Hepatocyte (in vitro differentiated cells): ENCODE measurements around the gene KCNK6.

ENCODE experiments used
- CTCF ChIP-seq: fragments of 200-600 bp; sonication (generic); IDR thresholded peaks from 2 replicates; pipeline ENCODE4 v1.5.1; 2016; ENCODE audit warnings: antibody characterized with exemption, mild to moderate bottlenecking; ENCODE audit not compliant: poor library complexity
- EZH2 ChIP-seq: fragments of 200-600 bp; sonication (generic); IDR thresholded peaks from 2 replicates; pipeline ENCODE4 v1.6.1; 2016; ENCODE audit warnings: antibody characterized with exemption, mild to moderate bottlenecking, borderline replicate concordance
- EZH2phosphoT487 ChIP-seq: fragments of 200-600 bp; sonication (generic); IDR thresholded peaks from one replicate; pipeline ENCODE4 v1.6.1; 2018; ENCODE audit warnings: antibody characterized with exemption, mild to moderate bottlenecking, low read depth, moderate library complexity; ENCODE audit not compliant: unreplicated experiment, severe bottlenecking

GRCh38 chr19:38323291-38323690, 3.6 kb downstream of the KCNK6 start:
- no peak for TF ChIP-seq CTCF
- TF ChIP-seq EZH2: no peak
- TF ChIP-seq EZH2phosphoT487: no peak
